GM19193 (cell line): Measurements from ENCODE around the gene CFAP61.

Source experiments
- POLR2A ChIP-seq: IDR thresholded peaks from 4 replicates; pipeline ENCODE4 v1.6.1; 2011; ENCODE audit not compliant: insufficient read depth, insufficient read length; ENCODE audit errors: extremely low read depth

The CFAP61 gene

DNA sequence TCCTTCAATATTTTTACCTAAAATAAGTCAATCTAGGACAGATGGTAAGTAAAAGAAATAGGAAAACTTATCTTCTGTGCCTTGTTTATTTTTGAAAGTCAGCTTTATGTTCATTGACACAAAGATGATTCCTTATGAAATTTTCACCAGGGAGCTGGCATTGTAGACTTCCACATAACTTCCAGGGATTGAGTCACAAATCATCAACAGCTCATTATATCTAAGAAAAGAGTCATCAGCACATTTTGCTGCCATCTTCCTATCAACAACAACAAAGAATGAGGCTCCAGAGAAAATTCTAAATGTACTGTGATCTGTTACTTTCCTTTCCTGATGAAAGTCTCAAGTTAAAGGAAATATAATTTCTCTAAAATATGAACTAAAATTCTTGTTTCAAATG lies 48.5 kb downstream of the CFAP61 start:
- TF ChIP-seq POLR2A: no peak

DNA sequence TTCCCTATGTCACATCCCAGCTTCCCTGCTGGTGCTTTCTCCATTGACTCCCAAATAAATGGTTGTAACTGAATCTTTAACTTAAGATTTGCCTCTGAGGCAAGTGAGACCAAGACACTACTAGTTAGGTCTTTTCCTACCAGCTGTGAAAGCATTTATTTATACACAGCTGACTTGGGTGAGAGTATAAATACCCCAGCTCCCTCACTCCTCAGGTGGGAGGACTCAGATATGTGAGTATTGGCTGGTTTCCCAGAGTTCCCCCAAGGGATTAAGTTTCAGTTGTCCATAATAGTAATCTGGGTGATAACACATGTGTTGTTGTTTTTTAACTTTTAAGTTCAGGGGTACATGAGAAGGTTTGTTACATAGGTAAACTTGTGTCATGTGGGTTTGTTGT lies 49.8 kb downstream of the CFAP61 start:
- TF ChIP-seq POLR2A: no peak

DNA sequence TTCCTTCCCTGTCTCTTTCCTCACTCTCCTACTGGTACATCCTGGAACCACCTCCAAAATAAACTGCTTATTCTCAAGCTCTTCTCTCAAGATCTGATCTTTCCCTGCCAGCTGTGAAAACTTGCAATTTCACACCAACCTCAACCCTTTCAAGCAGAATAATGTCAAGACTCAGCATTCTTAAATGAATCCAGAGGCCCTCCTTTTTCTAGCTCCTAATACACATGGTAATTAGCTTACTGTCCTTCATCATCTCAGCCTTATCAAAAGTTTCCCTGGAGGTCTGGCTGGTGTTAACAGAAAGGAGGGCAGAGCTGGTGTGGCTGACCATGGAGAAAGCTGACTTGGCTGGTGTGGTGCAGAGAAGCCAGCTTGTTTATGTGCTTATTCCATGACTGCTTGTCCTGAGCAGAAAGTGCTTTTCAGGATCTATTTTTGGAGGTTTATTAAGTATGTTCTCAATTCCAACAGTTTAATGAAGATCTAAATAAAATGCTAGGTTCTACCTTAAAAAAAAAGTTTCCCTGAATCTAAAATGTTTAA lies 50.5 kb downstream of the CFAP61 start:
- TF ChIP-seq POLR2A: no peak

DNA sequence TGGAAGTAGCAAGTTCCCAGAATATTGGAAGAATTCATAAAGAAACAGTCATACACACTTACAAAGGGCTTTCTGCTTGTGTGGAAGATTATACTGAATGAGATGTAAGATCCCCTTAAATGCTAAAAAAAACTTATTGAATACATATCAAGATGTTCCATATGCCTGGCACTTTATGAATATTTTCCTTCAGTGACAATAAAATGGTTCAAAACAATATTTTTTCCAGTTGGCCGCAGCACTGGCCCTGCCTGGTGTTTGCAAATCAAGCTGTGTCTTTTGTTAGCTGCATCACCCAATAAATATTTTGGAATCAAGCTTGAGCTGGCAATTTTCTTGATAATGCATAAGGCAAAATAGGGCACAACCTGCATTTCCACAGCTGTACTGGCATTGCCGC lies 51.2 kb downstream of the CFAP61 start:
- no peak for TF ChIP-seq POLR2A

DNA sequence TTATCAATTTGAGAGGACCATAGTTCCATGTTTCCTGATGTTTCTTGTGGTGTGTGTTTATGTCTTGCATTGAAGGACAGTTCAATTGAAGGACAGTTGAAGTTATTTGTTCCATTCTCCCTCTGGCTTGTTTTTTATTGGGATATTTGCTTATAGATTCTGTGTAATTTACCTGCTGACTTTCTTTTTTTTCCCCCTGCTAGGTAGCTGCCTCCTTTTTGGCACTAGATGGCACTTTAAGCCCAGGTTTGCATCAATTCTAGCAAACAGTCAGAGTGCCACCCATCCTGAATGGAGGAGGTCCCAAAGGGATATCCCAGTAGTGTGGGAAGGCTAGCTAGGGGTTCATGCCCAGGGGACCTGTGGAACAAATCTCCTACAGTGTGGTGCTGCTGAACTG lies 78.1 kb downstream of the CFAP61 start:
- TF ChIP-seq POLR2A: no peak

DNA sequence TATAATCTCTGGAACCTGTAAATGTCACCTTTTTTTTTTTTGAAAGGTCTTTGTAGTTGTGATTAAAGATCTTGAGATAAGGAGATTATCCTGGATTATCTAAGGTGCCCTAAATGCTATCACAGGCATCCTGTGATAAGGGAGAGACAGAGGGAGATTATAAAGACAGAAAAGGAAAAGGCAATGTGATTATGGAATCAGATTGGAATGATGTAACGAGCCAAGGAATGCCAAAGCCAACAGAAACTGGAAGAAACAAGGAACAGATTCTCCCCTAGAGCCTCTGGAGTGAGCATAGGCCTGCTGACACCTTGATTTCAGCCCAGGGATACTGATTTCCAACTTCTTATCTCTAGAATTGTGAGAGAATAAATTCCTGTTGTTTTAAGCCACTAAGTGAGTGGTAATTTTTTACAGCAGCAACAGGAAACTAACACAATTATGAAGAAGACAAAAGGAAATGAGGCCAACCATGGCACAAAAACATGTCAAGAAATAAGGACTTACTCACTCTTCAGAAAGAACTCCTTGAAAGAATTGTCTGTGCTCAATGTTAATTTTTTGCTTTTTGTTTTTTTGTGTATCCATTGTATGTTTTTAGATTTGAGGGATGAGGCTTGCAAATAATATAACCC lies 82.7 kb downstream of the CFAP61 start:
- no peak for TF ChIP-seq POLR2A

DNA sequence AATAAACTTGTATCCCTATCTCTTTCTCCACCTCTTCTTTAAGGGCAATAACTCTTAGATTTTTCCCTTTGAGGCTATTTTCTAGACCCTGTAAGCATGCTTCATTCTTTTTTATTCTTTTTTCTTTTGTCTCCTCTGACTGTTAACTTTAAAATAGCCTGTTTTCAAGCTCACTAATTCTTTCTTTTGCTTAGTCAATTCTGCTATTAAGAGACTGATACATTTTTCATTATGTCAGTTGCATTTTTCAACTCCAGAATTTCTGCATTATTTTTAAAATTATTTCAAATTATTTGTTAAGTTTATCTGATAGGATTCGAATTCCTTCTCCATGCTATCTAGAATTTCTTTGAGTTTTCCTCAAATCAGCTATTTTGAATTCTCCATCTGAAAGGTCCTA lies 84.0 kb downstream of the CFAP61 start:
- TF ChIP-seq POLR2A: no peak

DNA sequence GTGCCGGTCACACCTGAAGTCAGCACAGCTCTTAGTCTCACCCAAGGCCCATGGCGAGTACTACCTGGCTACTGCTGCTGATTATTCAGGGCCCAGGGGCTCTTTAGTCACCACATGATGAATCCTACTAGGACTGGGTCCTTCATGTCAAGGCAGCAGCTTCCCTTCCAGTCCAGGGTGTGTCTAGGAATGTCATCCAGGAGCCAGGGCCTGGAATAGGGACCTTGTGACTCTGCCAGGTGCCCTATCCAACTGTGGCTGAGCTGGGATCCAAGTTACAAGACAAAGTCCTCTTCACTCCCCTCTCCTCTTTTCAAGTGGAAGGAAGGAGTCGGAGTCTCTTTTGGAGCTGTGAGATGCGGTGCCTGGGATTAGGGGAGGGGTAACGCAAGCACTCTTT lies 85.5 kb downstream of the CFAP61 start:
- TF ChIP-seq POLR2A: no peak

DNA sequence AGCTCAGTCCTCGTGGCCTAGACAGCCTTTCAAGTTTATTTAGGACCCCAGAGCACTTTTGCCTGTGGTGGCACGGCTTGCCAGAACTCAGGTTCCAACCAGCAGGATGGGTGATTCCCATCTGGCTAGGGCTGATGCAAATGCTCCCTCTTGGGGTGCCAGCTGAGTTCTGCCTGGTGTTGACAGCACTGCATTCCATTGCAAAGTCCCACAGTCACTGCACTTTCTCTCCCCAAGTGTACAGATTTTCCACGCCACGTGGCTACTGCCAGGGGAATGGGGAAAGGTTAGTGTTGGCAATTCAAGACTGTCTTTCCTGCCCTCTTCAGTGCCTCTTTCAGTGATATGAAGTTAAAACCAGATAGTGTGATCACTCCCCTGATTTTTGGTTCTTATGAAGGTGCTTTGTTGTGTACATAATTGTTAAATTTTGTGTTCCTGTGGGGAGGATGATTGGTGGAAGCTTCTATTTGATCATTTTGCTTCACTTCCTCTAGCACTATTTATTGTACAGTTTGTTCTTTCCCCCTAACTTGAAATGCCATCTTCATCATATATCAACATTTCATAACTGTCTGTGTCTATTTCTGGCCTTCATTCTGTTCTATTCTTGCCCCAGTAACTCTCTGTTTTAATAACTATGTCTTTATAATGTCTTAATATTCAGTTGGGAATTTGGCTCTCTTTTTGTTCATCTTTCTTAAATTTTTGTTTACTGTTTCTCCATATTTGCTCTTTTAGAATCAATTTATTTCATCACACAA lies 86.2 kb downstream of the CFAP61 start:
- TF ChIP-seq POLR2A: no peak

DNA sequence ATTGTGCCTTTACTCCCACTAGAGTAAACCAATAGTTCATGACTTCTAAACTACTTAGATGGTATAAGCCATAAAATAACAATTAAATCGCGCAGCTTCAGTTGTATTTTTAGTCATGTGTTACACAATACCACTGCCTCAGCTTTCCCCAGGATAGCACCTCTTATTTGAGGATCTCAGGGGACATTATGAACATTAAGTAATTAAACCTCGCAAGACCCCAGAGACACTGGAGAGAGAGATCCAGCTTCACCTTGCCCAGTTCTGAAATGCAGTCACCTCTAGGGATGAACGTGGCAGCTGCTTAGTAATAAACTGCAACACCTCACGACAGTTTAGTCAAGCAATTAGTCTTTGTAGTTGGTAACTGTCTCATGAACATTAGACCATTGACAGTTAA lies 87.1 kb downstream of the CFAP61 start:
- TF ChIP-seq POLR2A: no peak

DNA sequence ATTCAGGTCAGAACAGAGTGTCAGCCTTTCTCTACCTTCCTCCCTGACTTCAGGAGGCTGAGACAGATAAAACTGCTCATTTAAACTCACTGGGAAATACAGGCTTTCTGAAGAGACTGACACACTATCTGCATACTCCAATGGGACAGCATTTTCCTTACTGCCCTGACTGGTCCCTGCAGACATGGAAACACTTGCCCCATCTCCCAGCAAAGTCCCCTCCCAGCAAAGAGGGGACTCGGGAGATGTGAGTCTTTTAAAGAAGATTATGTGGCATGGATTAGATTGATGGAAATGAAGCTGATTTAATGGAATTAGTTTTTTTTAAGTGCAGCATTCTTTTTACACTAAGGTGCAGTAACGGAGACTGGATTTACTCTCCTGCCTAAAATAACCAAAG lies 90.8 kb downstream of the CFAP61 start:
- TF ChIP-seq POLR2A: no peak

DNA sequence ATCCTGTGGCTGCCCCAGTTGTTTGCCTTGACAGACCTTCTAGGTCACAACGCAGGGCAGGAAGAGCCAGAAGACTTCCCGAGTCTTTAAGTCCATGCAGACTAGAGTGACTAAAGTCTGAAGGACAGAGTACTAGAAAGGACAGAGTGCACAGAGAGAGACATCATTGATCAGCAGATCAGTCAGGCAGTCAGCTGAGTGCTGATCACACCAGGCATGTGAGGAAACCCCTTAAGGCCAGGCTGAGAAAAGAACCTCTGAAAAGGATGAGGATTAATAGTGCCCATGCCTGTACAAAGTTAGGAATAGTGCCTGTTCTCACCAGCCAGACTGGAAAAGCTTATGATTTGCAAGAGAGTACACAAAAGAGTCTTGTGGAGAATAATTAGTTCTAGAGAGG lies 91.3 kb downstream of the CFAP61 start:
- no peak for TF ChIP-seq POLR2A

DNA sequence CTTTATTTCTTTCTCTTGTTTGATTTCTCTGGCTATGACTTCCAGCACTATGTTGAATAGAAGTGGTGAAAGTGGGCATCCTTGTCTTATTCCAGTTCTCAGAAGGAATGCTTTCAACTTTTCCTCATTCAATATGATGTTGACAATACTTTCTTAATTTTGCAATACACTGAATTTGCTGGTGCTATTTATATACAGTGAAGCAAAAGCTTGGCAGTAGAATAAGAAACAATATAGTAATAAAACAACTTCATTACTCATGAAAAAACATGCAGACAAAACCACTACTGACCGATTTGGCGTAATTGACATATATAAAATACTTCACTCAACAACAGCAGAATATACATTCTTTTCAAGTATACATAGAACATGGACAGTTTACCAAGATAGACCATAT lies 96.4 kb downstream of the CFAP61 start:
- TF ChIP-seq POLR2A: no peak

DNA sequence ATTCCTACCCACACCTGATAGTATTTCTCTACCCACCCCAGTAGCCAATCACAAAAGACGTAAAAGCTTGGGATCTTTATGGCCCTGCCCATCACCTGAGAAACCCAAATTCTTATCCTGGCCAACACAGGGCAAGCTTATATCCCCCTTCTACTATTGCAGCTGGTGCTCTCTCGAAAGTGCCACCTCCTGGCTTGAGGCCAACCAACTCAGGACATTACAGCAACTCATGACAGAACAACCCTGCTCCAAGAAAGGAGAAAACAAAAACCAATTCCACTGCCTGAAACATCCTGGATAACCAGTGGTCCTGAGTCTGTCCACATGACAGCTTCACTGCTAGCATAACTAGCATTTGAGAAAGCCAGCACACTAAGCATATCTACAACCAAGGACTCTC lies 97.9 kb downstream of the CFAP61 start:
- no peak for TF ChIP-seq POLR2A

DNA sequence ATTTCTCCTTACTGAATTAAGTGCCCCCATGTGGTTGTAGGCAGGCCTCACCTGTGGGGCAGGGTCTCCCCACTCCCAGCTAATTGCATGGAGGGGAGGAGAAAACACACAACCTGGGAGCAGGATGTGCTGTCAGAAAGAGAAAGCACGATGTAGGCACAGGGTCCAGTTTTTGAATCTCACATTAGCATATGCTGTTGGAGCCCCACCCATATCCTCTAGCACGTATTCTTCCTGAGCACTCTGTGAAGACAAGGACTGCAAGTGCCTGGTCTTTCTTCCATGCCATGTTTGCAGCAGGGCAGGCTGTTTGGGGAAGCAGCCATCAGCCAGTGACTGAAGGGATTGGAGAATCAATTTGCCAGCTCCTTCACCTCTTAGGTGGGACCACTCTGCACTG lies 108.2 kb downstream of the CFAP61 start:
- TF ChIP-seq POLR2A: no peak

DNA sequence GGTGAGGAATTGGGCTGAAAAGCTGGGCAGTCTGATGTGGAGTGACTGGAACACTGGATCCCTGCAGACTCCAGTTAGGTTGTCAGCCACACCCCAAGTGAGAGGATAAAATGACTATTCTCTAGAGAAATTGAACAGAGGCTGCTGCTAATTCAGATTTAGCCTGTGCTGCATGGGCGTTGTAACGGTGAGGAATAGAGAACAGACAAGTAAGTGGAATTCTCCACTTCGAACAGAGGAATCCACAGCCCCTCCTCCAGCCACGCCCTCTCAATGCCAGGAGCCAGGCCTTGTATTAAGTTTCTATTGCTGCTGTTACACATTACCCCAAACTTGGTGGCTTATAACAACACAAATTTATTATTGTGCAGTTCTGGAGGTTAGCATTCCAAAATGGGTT lies 109.3 kb downstream of the CFAP61 start:
- TF ChIP-seq POLR2A: no peak
